ENCODE data around the gene BRAT1.
A peak's percentile ranks its signal among the peaks of the same experiment; 100 is the strongest.

BRAT1 gene

DNA sequence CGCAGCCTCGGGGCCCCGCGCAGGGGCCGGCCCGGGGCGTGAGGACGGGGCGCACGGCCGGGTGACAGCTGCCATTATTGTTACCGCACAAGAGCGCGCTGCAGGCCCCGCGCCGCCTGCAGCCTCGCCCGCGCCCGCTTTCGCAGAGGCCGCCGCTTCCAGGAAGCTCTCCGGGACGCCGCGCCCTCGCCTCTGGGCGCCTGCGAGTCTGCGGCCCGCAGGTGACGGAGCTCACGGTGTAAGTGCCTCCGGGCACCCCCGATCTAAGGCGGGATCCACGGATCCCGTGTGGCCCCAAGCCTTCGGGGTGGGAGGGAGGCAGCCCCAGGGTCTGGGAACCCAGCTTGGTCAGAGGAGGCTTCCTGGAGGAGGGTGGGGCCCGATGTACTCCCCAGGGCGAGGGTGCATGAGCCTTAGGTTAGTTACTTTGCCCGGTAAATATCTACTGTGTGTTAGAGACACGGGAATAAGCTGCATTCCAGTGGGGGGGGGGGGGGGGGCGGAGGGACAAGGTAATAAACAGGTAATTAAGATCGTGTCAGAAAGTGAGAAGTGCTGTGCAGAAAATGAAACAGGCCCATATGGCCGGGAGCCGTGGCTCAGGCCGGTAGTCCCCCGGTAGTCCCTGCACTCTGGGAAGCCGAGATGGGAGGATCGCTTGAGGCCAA is 4.1 kb upstream of the BRAT1 start:
- no peak overlapping the region for H3K27ac ChIP-seq
- peak overlapping the region; percentile 88 for H3K4me3 ChIP-seq
- TF ChIP-seq FOXP2 (optimal IDR thresholded peaks at IDR 0.05; ENCODE audit: control extremely low read depth, extremely low read length, insufficient read depth), result no peak
- H3K9me3 ChIP-seq (ENCODE audit: low read depth, low read length), result no peaks in the 10 kb centered on the region
- peak overlapping the region; percentile 82 for H3K9ac ChIP-seq (ENCODE audit: insufficient read length)
- DNase-seq (ENCODE audit: low read depth, low spot score), result no peak
- peaks cover 6% of the 10 kb centered on the region; the same call in 1 of the 2 replicates for H3K36me3 ChIP-seq (ENCODE audit: insufficient read depth, low read length)

DNA sequence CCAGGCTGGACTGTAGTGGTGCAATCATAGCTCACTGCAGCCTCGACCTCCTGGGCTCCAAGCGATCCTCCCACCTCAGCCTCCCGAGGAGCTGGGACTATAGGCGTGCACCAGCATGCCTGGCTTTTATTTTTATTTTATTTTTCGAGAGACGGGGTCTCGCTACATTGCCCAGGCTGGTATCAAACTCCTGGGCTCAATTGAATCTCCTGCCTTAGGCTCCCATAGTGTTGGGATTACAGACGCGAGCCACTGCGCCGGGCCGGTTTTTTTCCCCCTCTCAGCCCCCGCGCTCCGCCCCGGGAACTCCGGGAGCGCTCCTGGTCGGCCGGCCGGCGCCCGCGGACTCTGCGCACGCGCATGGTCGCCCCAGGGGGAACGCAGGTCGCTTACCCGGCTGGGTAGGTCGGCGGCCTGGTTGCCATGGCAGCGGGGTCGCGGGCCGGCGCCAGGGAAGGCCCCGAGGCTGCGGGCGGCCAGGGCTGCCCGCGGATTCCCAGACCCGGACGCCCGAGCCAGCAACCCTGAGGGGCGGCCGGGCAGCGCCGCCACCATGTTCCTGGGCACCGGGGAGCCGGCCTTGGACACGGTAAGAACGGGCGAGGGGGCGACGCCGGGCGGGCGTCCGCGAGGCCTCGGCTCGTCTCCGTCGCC is 3.4 kb upstream of the BRAT1 start, which contains the start of gene IQCE:
Gene IQCE, plus strand, starts transcription at position 351 of the 654 bp plus-strand sequence. Its CDS starts 203 bp downstream, at position 554.
- TF ChIP-seq EZH2 (IDR thresholded peaks at IDR 0.05), result no peak
- TF ChIP-seq POLR2AphosphoS5 (IDR thresholded peaks at IDR 0.05; ENCODE audit: borderline replicate concordance, low read depth, low read length), result no peak; the same call in 1 of the 2 replicates
- no peak for TF ChIP-seq FOXP2 (optimal IDR thresholded peaks at IDR 0.05; ENCODE audit: control extremely low read depth, extremely low read length, insufficient read depth)
- no peak for DNase-seq (ENCODE audit: low read depth, low spot score)
- H3K4me3 ChIP-seq, result peak within 1 kb of the TSS; percentile 88
- no peak within 1 kb of the TSS for H3K27ac ChIP-seq
- H3K36me3 ChIP-seq (ENCODE audit: insufficient read depth, low read length), result peaks cover 6% of the 10 kb centered on the region; the same call in 1 of the 2 replicates
- peak within 1 kb of the TSS; percentile 82 for H3K9ac ChIP-seq (ENCODE audit: insufficient read length)
- H3K9me3 ChIP-seq (ENCODE audit: low read depth, low read length), result no peaks in the 10 kb centered on the region

DNA sequence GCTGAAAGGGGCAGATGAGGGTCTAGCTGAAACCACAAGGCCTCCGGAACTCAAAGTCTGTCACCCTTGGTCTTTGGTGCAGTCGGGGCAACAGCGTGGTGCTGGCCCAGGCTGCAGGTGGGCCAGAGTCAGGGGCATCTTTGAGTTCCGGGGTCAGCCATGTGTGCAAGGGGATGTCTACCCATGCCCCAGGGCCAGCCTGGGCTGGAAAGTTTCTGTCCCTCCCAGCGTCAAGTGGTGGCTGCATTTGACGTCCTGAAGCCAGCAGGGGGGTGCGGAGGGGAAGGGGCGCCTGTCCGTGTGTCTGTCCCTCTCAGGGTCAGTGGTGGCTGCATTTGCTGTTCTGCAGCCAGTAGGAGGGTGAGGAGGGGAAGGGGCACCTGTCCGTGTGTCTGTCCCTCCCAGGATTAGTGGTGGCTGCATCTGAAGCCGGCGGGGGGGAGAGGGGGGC is 638 bp downstream of the BRAT1 start:
- Histone ChIP-seq H3K9ac (ENCODE audit: insufficient read length) (peak overlapping the region; percentile 99), H3K9me3 (ENCODE audit: low read depth, low read length) (no peaks in the 10 kb centered on the region), H3K36me3 (ENCODE audit: insufficient read depth, low read length) (peaks cover 15% of the 10 kb centered on the region), H3K4me3 (peak overlapping the region; percentile 93), H3K27ac (no peak overlapping the region)
- TF ChIP-seq POLR2AphosphoS5 (IDR thresholded peaks at IDR 0.05; ENCODE audit: borderline replicate concordance, low read depth, low read length) (no peak), FOXP2 (optimal IDR thresholded peaks at IDR 0.05; ENCODE audit: control extremely low read depth, extremely low read length, insufficient read depth) (no peak), EZH2 (IDR thresholded peaks at IDR 0.05) (no peak)
- no peak for DNase-seq (ENCODE audit: low read depth, low spot score)

DNA sequence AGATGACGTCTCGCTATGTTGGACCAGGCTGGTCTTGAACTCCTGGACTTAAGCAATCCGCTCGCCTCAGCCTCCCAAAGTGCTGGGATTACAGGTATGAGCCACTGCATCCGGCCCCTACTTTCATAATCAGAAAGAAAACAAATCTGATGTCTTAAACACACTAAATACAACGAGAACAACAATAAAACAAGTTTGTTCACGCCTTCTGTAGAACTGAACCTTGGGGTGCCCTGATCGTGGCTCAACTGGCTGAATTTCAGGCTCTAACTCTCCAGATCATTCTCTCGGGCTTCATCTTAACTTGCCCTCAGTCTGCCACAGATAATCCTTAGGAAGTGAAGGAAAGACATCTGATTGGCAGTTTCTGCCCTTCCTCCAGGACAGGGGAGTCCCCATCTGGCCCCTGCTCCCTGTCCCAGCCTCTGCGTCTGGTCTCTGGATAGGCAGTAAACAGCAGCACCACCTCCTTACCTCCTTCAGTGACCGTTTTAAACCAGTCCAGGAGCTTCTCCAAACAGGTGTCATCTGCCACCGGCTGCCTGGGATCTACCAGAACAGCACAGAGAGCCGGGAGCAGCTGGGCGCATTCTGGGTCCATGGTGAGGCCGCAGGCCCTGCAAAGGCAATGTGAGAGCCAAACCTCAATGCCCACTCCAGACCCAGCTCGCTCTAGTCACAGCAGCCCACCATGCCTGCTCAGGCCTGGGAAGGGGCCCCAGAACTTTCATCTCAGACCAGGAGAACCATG is 1.3 kb downstream of the BRAT1 start:
- Histone ChIP-seq H3K9ac (ENCODE audit: insufficient read length) (peak overlapping the region; percentile 99), H3K36me3 (ENCODE audit: insufficient read depth, low read length) (peaks cover 21% of the 10 kb centered on the region), H3K27ac (no peak overlapping the region), H3K9me3 (ENCODE audit: low read depth, low read length) (no peaks in the 10 kb centered on the region), H3K4me3 (peak overlapping the region; percentile 93)
- DNase-seq (ENCODE audit: low read depth, low spot score), result no peak
- TF ChIP-seq EZH2 (IDR thresholded peaks at IDR 0.05) (no peak), FOXP2 (optimal IDR thresholded peaks at IDR 0.05; ENCODE audit: control extremely low read depth, extremely low read length, insufficient read depth) (no peak), POLR2AphosphoS5 (IDR thresholded peaks at IDR 0.05; ENCODE audit: borderline replicate concordance, low read depth, low read length) (no peak)

DNA sequence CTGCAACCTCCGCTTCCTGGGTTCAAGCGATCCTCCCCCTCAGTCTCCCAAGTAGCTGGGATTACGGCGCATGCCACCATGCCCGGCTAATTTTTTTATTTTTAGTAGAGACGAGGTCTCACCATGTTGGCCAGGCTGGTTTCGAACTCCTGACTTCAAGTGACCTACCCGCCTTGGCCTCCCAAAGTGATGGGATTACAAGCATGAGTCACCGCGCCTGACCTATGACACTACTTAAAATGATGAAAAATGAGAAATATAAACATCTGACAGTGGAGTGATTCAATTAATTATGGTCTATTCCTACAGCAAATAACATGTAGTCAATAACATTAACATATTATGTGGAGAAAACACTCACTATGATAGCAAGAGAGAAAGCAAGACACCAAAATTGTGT is 2.2 kb downstream of the BRAT1 start:
- peaks cover 24% of the 10 kb centered on the region for H3K36me3 ChIP-seq (ENCODE audit: insufficient read depth, low read length)
- no peak overlapping the region for H3K9ac ChIP-seq (ENCODE audit: insufficient read length)
- H3K27ac ChIP-seq, result no peak overlapping the region
- TF ChIP-seq FOXP2 (optimal IDR thresholded peaks at IDR 0.05; ENCODE audit: control extremely low read depth, extremely low read length, insufficient read depth), result no peak
- no peak for TF ChIP-seq POLR2AphosphoS5 (IDR thresholded peaks at IDR 0.05; ENCODE audit: borderline replicate concordance, low read depth, low read length)
- TF ChIP-seq EZH2 (IDR thresholded peaks at IDR 0.05), result no peak
- no peaks in the 10 kb centered on the region for H3K9me3 ChIP-seq (ENCODE audit: low read depth, low read length)
- H3K4me3 ChIP-seq, result peak overlapping the region; percentile 4; the same call in 1 of the 2 replicates
- DNase-seq (ENCODE audit: low read depth, low spot score), result no peak

DNA sequence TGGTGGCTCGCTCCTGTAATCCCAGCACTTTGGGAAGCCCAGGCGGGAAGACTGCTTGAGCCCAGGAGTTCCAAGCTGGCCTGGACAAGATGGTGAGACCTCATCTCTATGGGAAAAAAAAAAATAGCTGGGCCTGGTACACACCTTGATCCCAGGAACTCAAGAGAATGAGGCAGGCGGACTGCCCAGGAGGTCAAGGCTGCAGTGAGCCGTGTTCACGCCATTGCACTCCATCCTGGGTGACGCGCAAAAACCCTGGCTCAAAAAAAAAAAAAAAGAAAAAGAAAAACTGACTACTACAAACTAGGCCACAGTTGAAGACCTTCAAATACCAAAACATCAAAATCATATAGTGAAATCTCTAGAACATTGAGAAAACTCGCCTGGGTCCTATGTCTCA is 3.9 kb downstream of the BRAT1 start:
- TF ChIP-seq FOXP2 (optimal IDR thresholded peaks at IDR 0.05; ENCODE audit: control extremely low read depth, extremely low read length, insufficient read depth) (no peak), EZH2 (IDR thresholded peaks at IDR 0.05) (no peak), POLR2AphosphoS5 (IDR thresholded peaks at IDR 0.05; ENCODE audit: borderline replicate concordance, low read depth, low read length) (no peak)
- Histone ChIP-seq H3K27ac (peak overlapping the region; percentile 64; the same call in 1 of the 2 replicates), H3K4me3 (no peak overlapping the region), H3K9ac (ENCODE audit: insufficient read length) (no peak overlapping the region), H3K9me3 (ENCODE audit: low read depth, low read length) (no peaks in the 10 kb centered on the region), H3K36me3 (ENCODE audit: insufficient read depth, low read length) (peaks cover 37% of the 10 kb centered on the region)
- DNase-seq (ENCODE audit: low read depth, low spot score), result no peak

DNA sequence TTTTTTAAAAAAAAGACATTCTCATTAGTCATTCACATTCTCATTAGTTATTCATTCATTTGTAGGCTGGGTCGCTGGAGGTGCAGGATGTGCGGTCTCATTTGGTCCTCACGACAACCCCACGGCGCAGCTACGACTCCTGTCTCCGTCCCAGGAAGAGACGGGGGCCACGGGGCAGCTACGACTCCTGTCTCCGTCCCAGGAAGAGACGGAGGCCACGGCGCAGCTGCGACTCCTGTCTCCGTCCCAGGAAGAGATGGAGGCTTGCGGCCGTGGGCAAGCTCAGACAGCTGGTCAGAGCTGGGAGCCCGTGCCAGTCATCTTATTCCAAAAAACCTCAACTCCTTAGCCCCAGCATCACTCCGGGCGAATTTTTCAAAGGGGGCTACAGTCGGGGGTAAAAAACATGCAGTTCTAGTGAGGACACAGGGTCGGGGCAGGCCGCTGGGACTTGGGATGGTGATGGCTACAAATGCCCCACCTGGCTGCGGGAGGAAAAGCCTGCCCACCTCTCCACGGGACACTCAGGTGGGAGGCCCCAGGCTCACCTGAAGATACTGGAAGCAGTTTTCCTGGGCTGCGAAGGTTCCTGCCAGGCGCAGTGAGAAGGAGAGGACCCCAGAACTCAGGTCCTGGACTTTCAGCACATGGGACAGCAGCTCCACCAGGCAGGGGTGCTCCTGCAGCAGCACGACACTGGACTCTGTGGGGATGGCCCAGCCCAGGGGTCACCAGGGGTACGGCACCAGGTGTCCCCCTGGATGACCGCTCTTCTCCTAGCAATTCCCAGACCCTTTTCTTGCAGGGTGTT is 8.3 kb downstream of the BRAT1 start:
- no peak overlapping the region for H3K27ac ChIP-seq
- H3K9ac ChIP-seq (ENCODE audit: insufficient read length), result no peak overlapping the region
- TF ChIP-seq FOXP2 (optimal IDR thresholded peaks at IDR 0.05; ENCODE audit: control extremely low read depth, extremely low read length, insufficient read depth), result no peak
- TF ChIP-seq EZH2 (IDR thresholded peaks at IDR 0.05), result no peak
- TF ChIP-seq POLR2AphosphoS5 (IDR thresholded peaks at IDR 0.05; ENCODE audit: borderline replicate concordance, low read depth, low read length), result no peak
- DNase-seq (ENCODE audit: low read depth, low spot score), result no peak
- no peak overlapping the region for H3K4me3 ChIP-seq
- H3K9me3 ChIP-seq (ENCODE audit: low read depth, low read length), result no peaks in the 10 kb centered on the region
- peaks cover 57% of the 10 kb centered on the region for H3K36me3 ChIP-seq (ENCODE audit: insufficient read depth, low read length)
